A549 treated with RU486 at 1 μM for 4 hours (cell line): ENCODE measurements around the gene SULT1B1. TPM values are rescaled to one million over a fixed set of nuclear protein-coding genes. Genes with fewer than 3 reads are reported as not detected.

ENCODE experiments used
- total RNA-seq: library from RNA; stranded (reverse); fragments of 200-300 nt; extraction: Qiagen RNA extraction; gene quantifications from 5 replicates; pipeline ENCODE4 v1.2.3, GENCODE V29; 2022; ENCODE audit warnings: low read depth

The SULT1B1 gene
- total RNA-seq: 0.14 TPM in 1 of 5 replicates, not detected in the others

DNA sequence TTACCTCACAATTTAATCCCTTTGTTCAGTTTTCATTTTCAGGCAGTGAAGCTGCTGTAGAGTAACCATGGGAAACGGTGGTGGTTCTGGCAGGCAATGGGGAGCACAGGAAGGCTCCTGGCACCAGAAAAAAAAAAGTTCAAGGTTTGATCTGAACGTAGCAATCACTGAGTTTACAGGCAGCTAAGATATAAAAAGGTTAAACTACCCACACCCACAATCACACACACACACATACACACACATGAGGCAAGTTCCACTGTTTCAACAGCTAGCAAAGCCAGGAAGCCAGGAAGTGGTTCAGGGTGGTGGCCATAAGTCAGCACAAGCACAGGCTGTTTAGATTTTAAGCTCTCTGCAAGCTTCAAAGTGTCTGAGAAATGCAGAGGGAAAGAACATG lies at the start of gene SULT1B1:
SULT1B1 (minus strand) TSS at position 166 of the 400 bp plus-strand sequence. CDS start 5,403 bp downstream, outside the sequence.

Other genes starting within 250 kb of the SULT1B1 start
- gene UGT2A2, start 121.0 kb downstream of the SULT1B1 start, total RNA-seq: not detected in 5 replicates
- gene UGT2A1, start 107.4 kb downstream of the SULT1B1 start, total RNA-seq: not detected in 5 replicates
- not detected in 5 replicates for gene SULT1E1, start 99.5 kb upstream of the SULT1B1 start, total RNA-seq
- gene CSN1S1, start 170.4 kb upstream of the SULT1B1 start, total RNA-seq: not detected in 5 replicates
- not detected in 5 replicates for gene CSN2, start 205.1 kb upstream of the SULT1B1 start, total RNA-seq
- gene STATH, start 235.3 kb upstream of the SULT1B1 start, total RNA-seq: not detected in 5 replicates